Fibroblast of lung (primary cell): ENCODE results near the gene AMBRA1.

ENCODE experiments used
- CTCF ChIP-seq, 2 donors: IDR thresholded peaks in 1 of 2; conservative IDR thresholded peaks in 1 of 2; 1 replicate in 1 of 2; 2 replicates in 1 of 2; pipeline ENCODE4 v1.5.1; 2011 to 2012; ENCODE audit warnings: low read length in 2 of 2, control low read depth in 1 of 2, inconsistent platforms in 1 of 2, low read depth in 1 of 2, mild to moderate bottlenecking in 1 of 2
- EZH2 ChIP-seq: IDR thresholded peaks from 2 replicates; pipeline ENCODE4 v1.5.1; 2012; ENCODE audit warnings: low read length, control low read depth, mild to moderate bottlenecking; ENCODE audit errors: missing control alignments

DNA sequence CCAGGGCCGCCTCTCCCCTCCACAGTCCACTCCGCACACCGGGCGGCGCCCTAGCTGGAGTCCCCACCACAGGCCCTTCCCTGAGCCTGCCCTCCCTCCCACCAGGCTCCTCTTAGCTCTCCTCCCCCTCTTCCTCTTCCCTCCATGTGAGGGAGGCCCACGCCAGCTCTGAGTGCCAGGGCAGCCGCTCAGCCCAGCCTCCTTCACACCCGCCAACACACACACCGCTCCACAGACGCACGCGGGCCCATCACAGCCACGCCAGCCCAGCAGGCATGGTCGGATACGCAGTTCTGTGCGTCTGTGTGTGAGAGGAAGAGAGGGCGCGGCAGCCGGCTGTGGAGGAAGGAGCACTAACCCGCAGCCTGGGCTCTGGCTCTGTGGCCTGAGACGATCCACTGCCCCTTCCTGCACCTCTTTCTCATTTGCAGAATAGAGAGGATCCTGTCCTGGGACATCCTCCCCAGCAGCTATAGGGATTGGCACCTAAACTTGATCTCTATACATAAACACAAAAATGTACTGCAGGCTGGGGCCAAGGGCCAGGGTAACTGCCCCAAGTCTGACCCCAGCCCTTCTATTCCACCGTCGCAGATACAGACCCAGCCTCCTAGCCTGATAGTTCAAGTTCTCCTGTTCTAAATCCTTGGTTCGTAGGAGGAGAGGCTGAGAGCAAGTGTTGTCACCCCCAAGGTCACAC lies 205.8 kb downstream of the AMBRA1 start:
- TF ChIP-seq CTCF (conservative IDR thresholded peaks at IDR 0.05 in 1 of 2, IDR thresholded peaks at IDR 0.05 in 1 of 2; ENCODE audit: low read depth in 1 of 2, low read length in 2 of 2): no peak
- TF ChIP-seq EZH2: no peak
